ENCODE results near the gene RBPJ.

RBPJ gene

DNA sequence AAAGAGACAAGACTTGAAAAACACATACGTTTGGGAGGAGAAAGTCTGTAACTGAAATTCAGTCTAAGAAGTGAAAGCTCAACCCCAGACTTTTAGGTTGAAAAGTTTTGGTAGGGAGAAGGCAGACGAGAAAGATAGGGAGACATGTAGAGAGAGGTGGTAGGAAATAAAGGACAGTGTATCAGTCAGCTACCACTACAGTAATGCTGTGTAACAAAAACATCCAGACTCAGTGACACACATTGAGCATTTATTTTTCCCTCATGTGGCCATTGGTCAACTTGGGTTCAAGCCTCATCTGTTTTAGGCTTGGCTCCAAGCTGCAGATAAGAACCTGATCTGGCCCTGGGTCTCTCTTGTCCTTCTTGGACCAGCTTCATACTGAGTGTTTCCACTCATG, 142.6 kb downstream of the RBPJ start:
- no peak for DNase-seq

DNA sequence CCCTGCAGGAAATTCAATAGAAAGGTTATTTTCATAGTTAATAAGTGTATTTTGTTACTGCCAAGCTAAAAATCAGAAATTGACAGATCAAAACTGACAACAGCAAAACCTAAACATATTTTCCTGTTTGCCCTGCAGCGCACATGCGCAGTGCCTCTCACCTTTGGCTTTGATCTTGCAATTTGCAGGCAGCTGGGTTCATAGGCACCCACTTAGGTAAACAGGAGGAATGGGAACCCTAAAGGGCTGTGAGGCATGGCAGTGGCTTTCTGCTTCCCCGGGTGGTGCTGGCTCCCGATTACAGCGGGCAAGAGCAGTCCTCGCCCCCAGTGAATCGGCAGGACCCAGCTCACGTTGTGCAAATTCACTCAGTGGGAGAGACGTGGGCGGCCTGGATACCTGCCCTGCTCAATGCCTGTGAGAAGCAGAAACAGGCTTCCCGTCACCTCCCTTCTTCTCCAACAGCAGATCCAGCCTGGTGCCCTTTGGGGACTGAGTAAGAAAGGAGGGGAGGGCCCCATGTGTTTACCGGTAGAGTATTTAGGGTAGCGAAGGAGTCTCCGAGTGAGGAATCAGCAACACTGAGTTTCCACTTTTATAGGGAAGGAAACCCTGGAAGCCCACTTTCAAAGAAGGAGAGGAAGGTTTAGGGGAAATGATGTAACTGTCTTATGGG, 143.7 kb downstream of the RBPJ start:
- no peak for DNase-seq

DNA sequence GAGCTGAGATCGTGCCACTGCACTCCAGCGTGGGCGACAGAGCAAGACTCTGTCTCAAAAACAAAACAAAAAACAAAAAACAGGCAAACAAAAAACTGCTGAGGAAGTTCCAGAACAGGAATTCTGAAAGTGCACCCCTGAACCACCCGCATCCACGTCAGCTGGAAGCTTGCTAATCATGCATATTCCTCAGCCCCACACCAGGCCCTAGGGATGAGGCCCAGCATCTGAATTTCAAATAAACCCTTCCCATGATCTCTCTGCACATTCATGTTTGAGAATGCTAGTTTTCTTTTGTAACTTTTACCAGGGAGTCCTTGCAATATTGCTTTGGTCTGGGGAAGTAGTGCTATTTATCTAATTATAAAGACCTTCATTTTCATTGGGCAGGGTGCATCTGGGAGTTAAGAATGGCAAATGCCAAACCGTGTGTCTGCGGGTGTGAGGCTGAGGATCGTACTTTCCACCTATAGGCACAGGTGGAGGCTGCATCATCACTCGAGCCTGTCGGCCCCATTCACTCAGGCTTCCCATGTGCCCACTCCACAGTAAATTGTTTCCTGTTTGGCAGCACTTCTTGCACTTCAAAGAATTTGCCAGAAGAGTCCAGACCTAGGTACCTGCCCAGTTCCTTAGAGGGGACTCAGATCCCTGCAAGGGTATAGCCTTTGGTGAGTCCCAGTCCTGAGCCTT, 145.9 kb downstream of the RBPJ start:
- no peak for DNase-seq

DNA sequence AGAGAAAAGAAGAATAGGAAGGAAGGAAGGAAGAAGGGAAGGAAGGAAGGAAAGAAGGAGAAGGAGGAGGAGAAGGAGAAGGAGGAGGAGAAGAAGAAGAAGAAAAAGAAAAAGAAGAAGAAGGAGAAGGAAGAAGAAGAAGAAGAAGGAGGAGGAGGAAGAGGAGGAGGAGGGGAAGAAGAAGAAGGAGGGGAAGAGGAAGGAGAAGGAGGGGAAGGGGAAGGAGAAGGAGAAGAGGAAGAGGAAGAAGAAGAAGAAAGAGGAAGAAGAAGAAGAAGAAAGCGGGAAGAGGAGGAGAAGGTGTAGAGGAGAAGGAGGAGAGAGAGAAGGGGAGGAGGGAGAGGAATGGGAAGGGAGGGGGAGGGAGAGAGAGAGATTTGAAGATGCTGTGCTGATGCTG, 146.9 kb downstream of the RBPJ start:
- DNase-seq: no peak

DNA sequence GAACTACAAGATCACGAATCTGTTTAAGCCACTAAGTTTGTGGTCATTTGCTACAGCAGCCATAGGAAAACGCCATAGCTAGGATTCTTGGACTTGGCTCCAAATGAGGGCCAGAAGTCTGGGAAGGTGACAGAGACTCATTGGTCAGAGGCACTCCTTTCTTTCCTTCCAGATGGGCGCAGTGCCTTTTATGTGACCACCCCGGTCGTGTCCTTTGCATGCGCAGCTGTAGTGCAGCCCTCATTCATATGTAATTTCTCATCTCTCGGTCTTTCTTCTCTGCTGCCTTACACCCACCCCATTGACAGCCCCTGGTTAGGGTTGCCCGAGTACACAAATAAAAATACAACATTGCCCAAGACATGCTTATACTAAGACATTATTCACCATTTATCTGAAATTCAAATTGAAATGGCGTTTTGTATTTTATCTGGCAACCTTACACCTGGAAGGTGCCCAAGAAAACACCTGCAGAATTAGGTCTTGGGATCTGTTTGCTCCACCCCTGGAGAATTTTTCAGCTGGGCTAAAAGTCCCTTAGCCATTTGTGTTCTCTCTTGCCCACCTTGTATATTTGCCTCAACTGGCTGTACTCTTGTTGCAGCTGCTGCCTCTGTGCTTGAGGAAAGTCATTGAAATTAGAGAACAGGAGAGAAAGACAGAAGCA, 147.6 kb downstream of the RBPJ start:
- no peak for DNase-seq

DNA sequence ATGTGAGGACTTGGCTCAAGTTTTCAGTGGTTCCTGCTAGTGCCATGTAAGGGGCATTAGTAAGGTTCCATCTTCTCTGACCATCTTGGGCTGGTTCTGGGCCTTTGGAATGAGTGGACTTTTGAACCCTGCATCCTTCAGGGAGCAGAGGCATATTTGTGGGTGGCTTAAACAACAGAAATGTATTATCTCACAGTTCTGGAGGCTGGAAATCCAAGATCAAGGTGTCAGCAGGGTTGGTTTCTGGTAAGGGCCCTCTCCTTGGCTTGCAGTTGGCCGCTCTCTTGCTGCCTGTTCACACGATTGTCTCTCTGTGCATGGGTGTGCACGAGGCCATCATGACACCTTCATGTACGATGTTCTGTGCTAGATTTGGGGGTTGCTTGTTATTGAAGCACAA, 148.2 kb downstream of the RBPJ start:
- DNase-seq: no peak

DNA sequence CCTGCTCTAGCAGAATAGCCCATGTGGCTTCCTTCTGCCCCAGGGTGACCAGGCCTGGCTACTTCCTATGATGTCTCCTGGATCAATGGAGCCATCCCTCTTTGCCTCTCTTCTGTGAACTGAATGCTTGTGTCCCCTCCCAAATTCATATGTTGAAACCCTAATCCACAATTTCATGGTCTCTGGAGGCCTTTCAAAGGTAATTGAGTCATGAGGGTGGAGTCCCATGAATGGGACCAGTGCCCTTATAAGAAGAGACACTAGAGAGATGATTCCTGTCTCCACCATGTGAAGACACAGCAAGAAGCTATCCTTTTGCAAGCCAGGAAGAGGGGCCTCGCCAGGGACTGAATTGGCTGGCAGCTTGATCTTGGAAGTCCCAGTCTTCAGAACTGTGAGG, 151.1 kb downstream of the RBPJ start:
- DNase-seq: no peak

DNA sequence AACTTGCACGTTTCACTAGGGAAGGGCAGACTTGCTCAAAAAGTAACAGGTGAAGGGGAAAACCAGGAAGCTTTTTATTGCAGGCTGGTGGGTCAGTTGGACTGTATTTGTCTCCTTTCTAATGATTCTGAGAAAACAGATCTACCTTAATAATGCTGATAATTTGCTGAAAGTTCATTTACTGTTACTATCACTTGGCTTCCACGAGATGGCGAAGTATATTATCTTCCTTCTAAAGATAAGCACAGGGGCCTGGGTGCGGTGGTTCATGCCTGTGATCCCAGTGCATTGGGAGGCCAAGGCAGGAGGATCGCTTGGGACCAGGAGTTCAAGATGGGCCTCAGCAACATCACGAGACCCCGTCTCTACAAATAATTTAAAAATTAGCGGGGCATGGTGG, 153.1 kb downstream of the RBPJ start:
- DNase-seq: no peak

DNA sequence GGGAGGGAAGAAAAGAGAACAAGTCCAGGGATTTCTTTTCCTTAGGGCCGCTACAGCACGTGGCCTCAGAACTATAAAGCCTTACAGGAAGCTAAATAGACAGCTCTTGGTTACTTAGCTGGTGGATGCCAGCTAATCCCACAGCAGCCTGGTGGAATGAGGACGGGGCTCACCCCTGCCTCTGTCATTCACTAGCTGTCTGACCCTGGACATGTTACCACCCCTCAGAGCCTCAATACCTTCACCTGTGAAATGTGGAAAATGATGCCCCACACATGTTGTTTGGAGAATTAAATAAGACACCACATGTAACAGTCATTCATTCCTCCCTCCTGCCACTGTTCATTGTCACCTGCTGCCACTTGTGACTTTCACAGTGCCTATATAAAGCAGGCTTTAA, 153.7 kb downstream of the RBPJ start:
- no peak for DNase-seq

DNA sequence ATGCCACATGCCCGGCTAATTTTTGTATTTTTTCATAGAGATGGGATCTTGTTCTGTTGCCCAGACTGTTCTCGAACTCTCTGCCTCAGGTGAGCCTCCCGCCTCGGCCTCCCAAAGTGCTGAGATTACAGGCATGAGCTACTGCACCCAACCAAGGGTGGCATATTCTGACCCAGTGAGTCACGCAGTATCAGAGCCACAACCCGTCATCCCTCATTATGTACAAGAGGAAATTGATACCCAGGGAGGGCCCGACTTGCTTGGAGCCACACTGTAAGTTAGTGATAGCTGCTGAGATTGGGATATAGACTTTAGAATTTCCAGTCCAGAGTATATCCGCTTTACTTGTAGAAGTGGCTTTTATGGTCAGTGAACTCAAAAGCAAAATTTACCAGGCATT, 154.9 kb downstream of the RBPJ start:
- DNase-seq: no peak

DNA sequence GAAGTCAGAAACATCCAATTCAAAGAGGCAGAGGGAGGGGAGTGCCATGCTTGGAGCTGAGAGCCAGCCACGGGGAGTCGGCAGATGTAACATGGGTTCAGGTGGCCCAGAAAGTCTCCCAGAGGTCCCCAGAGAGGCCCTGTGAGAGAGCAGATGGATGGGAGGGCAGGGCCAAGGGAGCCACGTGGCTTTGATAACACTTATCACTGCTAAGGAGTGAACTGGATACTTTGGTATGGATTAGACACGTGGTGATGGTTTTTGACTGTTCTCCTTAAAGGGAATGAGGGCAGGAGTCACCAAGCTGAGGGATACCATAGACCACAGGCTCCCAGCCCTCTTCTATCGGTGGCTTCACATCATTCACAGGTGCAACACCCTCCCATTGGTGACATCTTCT, 155.7 kb downstream of the RBPJ start:
- no peak for DNase-seq

DNA sequence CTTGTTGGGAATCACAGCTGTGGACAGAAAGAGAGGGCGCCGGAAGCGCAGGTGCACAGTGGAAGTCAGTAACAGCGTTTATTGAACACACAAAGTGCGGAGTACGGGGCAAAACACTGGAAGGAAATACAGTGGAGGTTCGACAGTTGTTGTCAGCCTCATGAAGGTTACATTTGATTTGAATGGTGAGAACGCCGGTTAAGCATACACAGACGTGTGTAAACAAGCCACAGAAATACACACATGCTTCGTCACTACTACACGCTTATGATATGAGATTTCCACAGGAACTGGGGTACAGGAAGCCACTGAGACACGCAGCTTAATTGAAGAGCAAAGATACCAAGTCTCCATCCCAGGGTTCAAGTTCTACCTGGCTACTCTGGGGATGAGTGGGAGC, 157.5 kb downstream of the RBPJ start:
- DNase-seq: no peak

DNA sequence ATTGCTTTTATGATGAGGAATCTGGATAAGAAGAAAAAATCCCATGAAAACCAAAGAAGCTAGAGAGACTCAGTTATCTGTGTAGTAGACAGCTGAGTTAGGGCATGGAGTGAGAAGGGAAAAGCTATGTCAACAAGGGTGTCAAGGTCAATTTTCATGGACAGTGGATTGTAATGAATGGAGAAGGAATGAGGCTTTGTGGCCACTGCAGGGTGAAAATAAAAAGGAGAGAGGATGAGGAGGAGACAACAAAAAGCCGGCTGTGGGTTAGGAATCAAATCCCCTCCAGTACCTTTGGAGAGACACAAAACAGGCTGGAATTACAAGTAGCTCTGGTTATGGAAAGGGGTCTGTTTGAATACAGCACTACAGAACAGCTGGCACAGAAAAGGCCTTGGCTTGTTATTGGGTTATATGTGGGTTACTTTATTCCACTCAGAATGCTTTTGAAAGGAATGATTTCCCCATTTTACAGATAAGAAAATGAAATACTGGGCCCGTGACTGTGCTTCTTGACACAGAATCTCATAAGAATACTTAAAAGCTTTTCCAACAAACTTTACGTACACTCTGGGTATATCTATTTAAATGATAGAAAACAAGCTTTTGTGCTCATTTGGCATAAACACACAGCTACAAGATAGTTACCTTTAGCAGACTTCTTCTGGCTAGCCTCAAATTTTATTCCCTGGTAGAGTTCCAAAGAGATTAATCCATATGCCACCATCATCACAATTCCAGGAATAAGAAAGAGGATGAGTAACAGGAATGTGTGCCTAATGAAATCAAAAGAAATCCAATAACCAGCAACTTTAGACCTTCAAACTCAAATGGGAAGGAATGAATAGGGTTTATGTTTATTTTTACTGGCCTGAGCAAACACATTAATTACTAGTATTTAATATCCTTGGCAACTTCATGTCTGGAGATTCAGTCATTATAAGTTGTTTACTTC, 162.0 kb downstream of the RBPJ start:
- DNase-seq: no peak

DNA sequence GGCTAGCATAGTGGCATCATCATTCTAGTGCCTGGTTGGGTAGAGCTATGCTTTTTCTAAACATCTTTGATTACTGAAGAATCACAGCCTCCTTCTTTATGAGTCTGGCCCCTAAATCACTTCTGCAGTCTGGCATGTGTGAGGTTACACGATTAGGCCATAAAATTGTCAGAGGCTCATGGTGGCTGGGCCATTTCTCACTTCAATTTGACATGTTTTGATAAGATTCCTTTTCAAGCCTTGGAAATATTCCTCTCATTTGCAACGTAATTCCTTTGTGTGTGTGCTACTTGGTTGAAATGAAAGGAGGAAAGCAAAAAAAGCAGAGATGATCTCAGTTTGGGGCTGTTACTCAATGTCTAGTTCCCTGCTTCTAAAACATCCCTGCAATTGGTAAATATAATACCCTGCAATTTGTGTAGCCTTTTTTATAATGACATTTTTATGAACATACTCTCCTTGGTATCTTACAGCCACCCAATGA, 163.3 kb downstream of the RBPJ start:
- DNase-seq: no peak

DNA sequence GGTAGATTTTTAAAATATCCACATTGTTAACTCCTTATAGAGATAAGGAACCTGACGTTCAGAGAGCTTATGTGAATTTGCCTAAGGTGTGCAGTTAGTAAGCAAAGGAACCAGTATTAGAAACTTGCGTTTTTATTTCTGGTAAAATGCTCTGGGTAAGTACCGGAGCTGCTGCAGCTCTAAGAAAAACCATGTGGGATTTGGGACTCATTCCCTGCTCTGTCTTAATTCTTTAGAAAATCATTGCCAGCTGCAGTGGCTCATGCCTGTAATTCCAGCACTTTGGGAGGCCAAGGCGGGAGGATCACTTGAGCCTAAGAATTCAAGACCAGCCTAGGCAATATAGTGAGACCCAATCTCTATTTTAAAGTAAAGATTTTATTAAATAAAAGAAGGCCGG, 163.7 kb downstream of the RBPJ start:
- no peak for DNase-seq

Measured in T-helper 9 cell (primary cell).